H9 (cell line): Measurements from ENCODE around the gene NUDT14. TPM values are rescaled to one million over a fixed set of nuclear protein-coding genes. Genes with fewer than 3 reads are reported as not detected.

Experiments
- DNase-seq: peaks from one replicate; pipeline ENCODE4 v3.0.0-alpha.2; 2017
- H2AFZ ChIP-seq: one replicate; pipeline ENCODE4 v1.6.1; 2013; ENCODE audit warnings: mild to moderate bottlenecking, low read length, control low read depth, moderate library complexity
- H2AK5ac ChIP-seq: 2 replicates; pipeline ENCODE4 v1.6.1; 2013; ENCODE audit warnings: low read length, control low read depth, mixed read lengths; ENCODE audit not compliant: insufficient read length
- H2BK120ac ChIP-seq: one replicate; pipeline ENCODE4 v1.6.1; 2013; ENCODE audit warnings: low read depth, mild to moderate bottlenecking, low read length, control low read depth, inconsistent platforms; ENCODE audit not compliant: poor library complexity, severe bottlenecking
- H2BK12ac ChIP-seq: 2 replicates; pipeline ENCODE4 v1.6.1; 2013; ENCODE audit warnings: low read length, control low read depth, mixed read lengths, low read depth; ENCODE audit not compliant: insufficient read length
- H2BK15ac ChIP-seq: 2 replicates; pipeline ENCODE4 v1.6.1; 2013; ENCODE audit warnings: low read depth, low read length, control low read depth
- H2BK20ac ChIP-seq: one replicate; pipeline ENCODE4 v1.6.1; 2013; ENCODE audit warnings: low read depth, mild to moderate bottlenecking, low read length, control low read depth, inconsistent platforms; ENCODE audit not compliant: poor library complexity, severe bottlenecking
- H2BK5ac ChIP-seq: 2 replicates; pipeline ENCODE4 v1.6.1; 2013; ENCODE audit warnings: low read length, control low read depth, mixed read lengths; ENCODE audit not compliant: insufficient read length
- H3K14ac ChIP-seq: 2 replicates; pipeline ENCODE4 v1.6.1; 2013; ENCODE audit warnings: low read length, control low read depth; ENCODE audit not compliant: insufficient read depth
- H3K18ac ChIP-seq: 2 replicates; pipeline ENCODE4 v1.6.1; 2013; ENCODE audit warnings: low read depth, mild to moderate bottlenecking, mixed read lengths, low read length, control low read depth; ENCODE audit not compliant: insufficient read length
- H3K23ac ChIP-seq: 2 replicates; pipeline ENCODE4 v1.6.1; 2013; ENCODE audit warnings: low read length, control low read depth, mixed read lengths, low read depth; ENCODE audit not compliant: insufficient read length
- H3K23me2 ChIP-seq: 2 replicates; pipeline ENCODE4 v1.6.1; 2013; ENCODE audit warnings: low read depth, mild to moderate bottlenecking, mixed read lengths, low read length, control low read depth; ENCODE audit not compliant: insufficient read length, poor library complexity, severe bottlenecking
- H3K27ac ChIP-seq: 2 replicates; pipeline ENCODE4 v1.5.1; 2013; ENCODE audit warnings: low read length, control low read depth, mixed read lengths, low read depth; ENCODE audit not compliant: insufficient read length
- H3K27me3 ChIP-seq: 2 replicates; pipeline ENCODE4 v1.6.1; 2013; ENCODE audit warnings: low read length, control low read depth, inconsistent platforms; ENCODE audit not compliant: insufficient read depth
- H3K4ac ChIP-seq: 2 replicates; pipeline ENCODE4 v1.6.1; 2013; ENCODE audit warnings: low read depth, mild to moderate bottlenecking, control low read depth, inconsistent platforms, low read length, moderate library complexity
- H3K4me1 ChIP-seq: 2 replicates; pipeline ENCODE4 v1.6.1; 2013; ENCODE audit warnings: low read length, control low read depth, inconsistent platforms; ENCODE audit not compliant: insufficient read depth
- H3K4me2 ChIP-seq: 2 replicates; pipeline ENCODE4 v1.6.1; 2013; ENCODE audit warnings: low read length, control low read depth, mixed read lengths; ENCODE audit not compliant: insufficient read length, insufficient read depth
- H3K56ac ChIP-seq: 2 replicates; pipeline ENCODE4 v1.6.1; 2013; ENCODE audit warnings: low read depth, mild to moderate bottlenecking, mixed read lengths, low read length, control low read depth; ENCODE audit not compliant: insufficient read length
- H3K79me1 ChIP-seq: 2 replicates; pipeline ENCODE4 v1.6.1; 2013; ENCODE audit warnings: low read depth, mild to moderate bottlenecking, moderate library complexity, low read length, control low read depth, inconsistent platforms; ENCODE audit not compliant: insufficient read depth, poor library complexity, severe bottlenecking
- H3K79me2 ChIP-seq: 2 replicates; pipeline ENCODE4 v1.6.1; 2013; ENCODE audit warnings: low read length, control low read depth, inconsistent platforms; ENCODE audit not compliant: insufficient read depth
- H3K9ac ChIP-seq: 2 replicates; pipeline ENCODE4 v1.6.1; 2013; ENCODE audit warnings: low read length, control low read depth, mixed read lengths; ENCODE audit not compliant: insufficient read length; ENCODE audit errors: extremely low read depth
- H3K9me3 ChIP-seq: one replicate; pipeline ENCODE4 v1.6.1; 2013; ENCODE audit warnings: low read depth, low read length, inconsistent platforms; ENCODE audit not compliant: control insufficient read depth
- H3T11ph ChIP-seq: one replicate; pipeline ENCODE4 v1.6.1; 2013; ENCODE audit warnings: mild to moderate bottlenecking, low read length, control low read depth, inconsistent platforms
- H4K20me1 ChIP-seq: one replicate; pipeline ENCODE4 v1.6.1; 2013; ENCODE audit not compliant: control insufficient read depth, insufficient read length, insufficient read depth
- H4K5ac ChIP-seq: 2 replicates; pipeline ENCODE4 v1.6.1; 2013; ENCODE audit warnings: low read depth, mild to moderate bottlenecking, mixed read lengths, low read length, control low read depth; ENCODE audit not compliant: insufficient read length
- H4K8ac ChIP-seq: replicated peaks from 2 replicates; pipeline ENCODE4 v1.6.1; 2013; ENCODE audit warnings: low read length, control low read depth, mixed read lengths, low read depth; ENCODE audit not compliant: insufficient read length
- H4K91ac ChIP-seq: 2 replicates; pipeline ENCODE4 v1.6.1; 2013; ENCODE audit warnings: low read depth, mild to moderate bottlenecking, moderate library complexity, mixed read lengths, low read length, control low read depth; ENCODE audit not compliant: insufficient read length
- H3K27ac Mint-ChIP-seq, 3 experiments: 2 replicates in 2 of 3; 3 replicates in 1 of 3; pipeline ENCODE4 v1.8.0; 2020 to 2021; ENCODE audit warnings: mixed read lengths in 3 of 3, mild to moderate bottlenecking in 1 of 3, moderate library complexity in 1 of 3
- H3K27me3 Mint-ChIP-seq: 2 replicates; pipeline ENCODE4 v1.8.0; 2021; ENCODE audit warnings: low read depth, mild to moderate bottlenecking, moderate library complexity, mixed read lengths
- H3K36me3 Mint-ChIP-seq, 3 experiments: 2 replicates in 2 of 3; 3 replicates in 1 of 3; pipeline ENCODE4 v1.8.0; 2020 to 2021; ENCODE audit warnings: low read depth in 3 of 3, mixed read lengths in 3 of 3; ENCODE audit not compliant: insufficient read depth in 1 of 3
- H3K4me1 Mint-ChIP-seq, 2 experiments: 2 replicates each; pipeline ENCODE4 v1.8.0; 2020; ENCODE audit warnings: mixed read lengths in 2 of 2
- H3K4me3 Mint-ChIP-seq, 2 experiments: 2 replicates in 1 of 2; 3 replicates in 1 of 2; pipeline ENCODE4 v1.8.0; 2020 to 2021; ENCODE audit warnings: mild to moderate bottlenecking in 2 of 2, mixed read lengths in 2 of 2, moderate library complexity in 1 of 2
- H3K9me3 Mint-ChIP-seq, 2 experiments: 2 replicates in 1 of 2; 3 replicates in 1 of 2; pipeline ENCODE4 v1.8.0; 2020; ENCODE audit warnings: mild to moderate bottlenecking in 2 of 2, mixed read lengths in 2 of 2, moderate library complexity in 1 of 2
- CTCF ChIP-seq: fragments of 200-600 bp; sonication (generic); conservative IDR thresholded peaks from 3 replicates; pipeline ENCODE4 v1.8.0; 2021; ENCODE audit warnings: antibody characterized with exemption, mild to moderate bottlenecking
- WGBS: extraction: QIAGEN DNeasy Blood & Tissue Kit; methylation state at CpG from one replicate; pipeline ENCODE4 v1.1.7; 2013; ENCODE audit warnings: missing lambda C conversion rate, low lambda C conversion rate, mixed read lengths; ENCODE audit not compliant: insufficient read length; ENCODE audit errors: extremely low coverage; 5-methylcytosine and 5-hydroxymethylcytosine counted together
- total RNA-seq: library from RNA; stranded (reverse); gene quantifications from 2 replicates; pipeline ENCODE4 v1.2.1, GENCODE V29; 2021

The NUDT14 gene
- total RNA-seq, 1 experiment from 2014 or later, result 41.1 TPM

GRCh38 chr14:105162669-105162979 is 18.5 kb downstream of the NUDT14 start:
- Mint-ChIP-seq H3K36me3 (no peaks in the 10 kb centered on the region), H3K27ac (no peak overlapping the region), H3K4me3 (no peak overlapping the region), H3K9me3 (no peaks in the 10 kb centered on the region), H3K4me1 (peaks cover 2 to 22% of the 10 kb centered on the region in 2 experiments), H3K27me3 (peaks cover 12% of the 10 kb centered on the region)
- Histone ChIP-seq H3K18ac (no peak overlapping the region), H3T11ph (no peak overlapping the region), H2AK5ac (no peak overlapping the region), H3K27ac (no peak overlapping the region), H3K9ac (no peak overlapping the region), H3K79me1 (no peaks in the 10 kb centered on the region), H3K4ac (no peak overlapping the region), H2BK20ac (no peak overlapping the region), H4K91ac (no peak overlapping the region), H2BK12ac (no peak overlapping the region), H2AFZ (no peak overlapping the region), H2BK5ac (no peak overlapping the region), H2BK15ac (no peak overlapping the region), H3K4me2 (no peak overlapping the region), H3K23me2 (no peaks in the 10 kb centered on the region), H3K23ac (no peak overlapping the region), H3K79me2 (no peaks in the 10 kb centered on the region), H2BK120ac (no peak overlapping the region), H3K9me3 (no peaks in the 10 kb centered on the region), H3K4me1 (no peaks in the 10 kb centered on the region), H3K14ac (peak overlapping the region; percentile 12; the same call in 1 of the 2 replicates), H4K5ac (no peak overlapping the region), H4K8ac (no peak overlapping the region), H4K20me1 (no peaks in the 10 kb centered on the region), H3K27me3 (peaks cover 7% of the 10 kb centered on the region; the same call in 1 of the 2 replicates), H3K56ac (no peak overlapping the region)
- no peak for DNase-seq
- WGBS, result no CpG with 5 or more reads among the region's 2 CpGs
- TF ChIP-seq CTCF, result no peak
